ENCODE data around the gene SNAI3. TPM values are rescaled to one million over a fixed set of nuclear protein-coding genes. Genes with fewer than 3 reads are reported as not detected.

Gene SNAI3
- total RNA-seq, 1 donor from 2014 or later = 1.2 TPM

- Mint-ChIP-seq H3K4me1 (ENCODE audit: low read depth) (no peaks in the 10 kb centered on the region), H3K36me3 (ENCODE audit: insufficient read depth) (peaks cover 3% of the 10 kb centered on the region), H3K4me3 (ENCODE audit: low read depth) (no peak overlapping the region), H3K9me3 (ENCODE audit: low read depth) (no peaks in the 10 kb centered on the region), H3K27ac (no peak overlapping the region), H3K27me3 (no peaks in the 10 kb centered on the region)
- TF ChIP-seq, protein P1, sequence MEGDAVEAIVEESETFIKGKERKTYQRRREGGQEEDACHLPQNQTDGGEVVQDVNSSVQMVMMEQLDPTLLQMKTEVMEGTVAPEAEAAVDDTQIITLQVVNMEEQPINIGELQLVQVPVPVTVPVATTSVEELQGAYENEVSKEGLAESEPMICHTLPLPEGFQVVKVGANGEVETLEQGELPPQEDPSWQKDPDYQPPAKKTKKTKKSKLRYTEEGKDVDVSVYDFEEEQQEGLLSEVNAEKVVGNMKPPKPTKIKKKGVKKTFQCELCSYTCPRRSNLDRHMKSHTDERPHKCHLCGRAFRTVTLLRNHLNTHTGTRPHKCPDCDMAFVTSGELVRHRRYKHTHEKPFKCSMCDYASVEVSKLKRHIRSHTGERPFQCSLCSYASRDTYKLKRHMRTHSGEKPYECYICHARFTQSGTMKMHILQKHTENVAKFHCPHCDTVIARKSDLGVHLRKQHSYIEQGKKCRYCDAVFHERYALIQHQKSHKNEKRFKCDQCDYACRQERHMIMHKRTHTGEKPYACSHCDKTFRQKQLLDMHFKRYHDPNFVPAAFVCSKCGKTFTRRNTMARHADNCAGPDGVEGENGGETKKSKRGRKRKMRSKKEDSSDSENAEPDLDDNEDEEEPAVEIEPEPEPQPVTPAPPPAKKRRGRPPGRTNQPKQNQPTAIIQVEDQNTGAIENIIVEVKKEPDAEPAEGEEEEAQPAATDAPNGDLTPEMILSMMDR (IDR thresholded peaks at IDR 0.05; ENCODE audit: unreplicated experiment) = no peak
- no peak for DNase-seq (ENCODE audit: low spot score, unreplicated experiment)
Observed at GRCh38 chr16:88716601-88717001, 30.3 kb upstream of the SNAI3 start.

- no peak overlapping the region for H3K27ac Mint-ChIP-seq
- H3K4me1 Mint-ChIP-seq (ENCODE audit: low read depth) = no peaks in the 10 kb centered on the region
- TF ChIP-seq, protein P1 (IDR thresholded peaks at IDR 0.05; ENCODE audit: unreplicated experiment) = no peak
- DNase-seq (ENCODE audit: low spot score, unreplicated experiment) = no peak
- no peaks in the 10 kb centered on the region for H3K9me3 Mint-ChIP-seq (ENCODE audit: low read depth)
- peaks cover 3% of the 10 kb centered on the region for H3K36me3 Mint-ChIP-seq (ENCODE audit: insufficient read depth)
- H3K27me3 Mint-ChIP-seq = no peaks in the 10 kb centered on the region
- H3K4me3 Mint-ChIP-seq (ENCODE audit: low read depth) = no peak overlapping the region
Observed at GRCh38 chr16:88716201-88716600, 29.9 kb upstream of the SNAI3 start.

- peaks cover 2% of the 10 kb centered on the region for H3K36me3 Mint-ChIP-seq (ENCODE audit: insufficient read depth)
- no peak overlapping the region for H3K4me3 Mint-ChIP-seq (ENCODE audit: low read depth)
- no peaks in the 10 kb centered on the region for H3K9me3 Mint-ChIP-seq (ENCODE audit: low read depth)
- TF ChIP-seq, protein P1 (IDR thresholded peaks at IDR 0.05; ENCODE audit: unreplicated experiment) = no peak
- no peaks in the 10 kb centered on the region for H3K27me3 Mint-ChIP-seq
- no peak for DNase-seq (ENCODE audit: low spot score, unreplicated experiment)
- H3K4me1 Mint-ChIP-seq (ENCODE audit: low read depth) = no peaks in the 10 kb centered on the region
- H3K27ac Mint-ChIP-seq = no peak overlapping the region
Observed at GRCh38 chr16:88715312-88716190, 29.2 kb upstream of the SNAI3 start.

DNA sequence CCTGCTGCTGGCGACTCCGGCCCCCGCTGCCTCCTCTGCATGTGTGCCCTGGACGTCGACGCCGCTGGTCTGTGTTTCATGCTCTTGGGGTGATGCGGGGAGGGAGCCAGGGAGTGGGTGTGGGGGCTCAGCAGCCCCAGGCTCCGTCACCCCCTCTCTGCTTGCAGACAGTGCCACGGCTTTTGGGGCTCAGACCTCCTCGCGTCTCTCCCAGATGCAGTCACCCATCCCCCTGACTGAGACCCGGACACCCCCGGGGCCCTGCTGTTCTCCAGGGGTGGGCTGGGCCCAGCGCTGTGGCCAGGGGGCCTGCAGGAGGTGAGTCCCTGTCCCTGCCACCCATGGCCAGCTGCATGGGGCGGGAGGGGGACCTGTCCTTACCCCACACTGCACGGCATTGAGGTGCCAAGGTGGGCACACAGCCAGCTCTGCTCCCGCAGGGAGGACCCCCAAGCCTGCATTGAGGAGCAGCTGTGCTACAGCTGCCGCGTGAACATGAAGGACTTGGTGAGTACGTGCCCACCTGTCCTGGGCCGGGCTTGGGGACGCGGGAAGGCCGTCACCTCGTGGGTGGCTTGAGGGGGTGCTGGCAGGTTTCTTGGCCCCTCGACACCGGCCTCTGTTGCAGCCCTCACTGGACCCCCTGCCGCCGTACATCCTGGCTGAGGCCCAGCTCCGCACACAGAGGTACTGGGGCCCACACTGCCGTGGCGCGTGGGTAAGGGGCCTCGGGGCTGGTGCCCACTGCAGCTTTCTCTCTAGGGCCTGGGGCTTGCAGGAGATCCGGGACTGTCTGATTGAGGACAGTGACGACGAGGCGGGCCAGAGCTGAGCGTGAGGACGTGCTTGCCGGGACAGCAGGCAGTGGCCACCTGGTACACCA is 28.4 kb upstream of the SNAI3 start:
- TF ChIP-seq, protein P1 (IDR thresholded peaks at IDR 0.05; ENCODE audit: unreplicated experiment) = no peak
- no peaks in the 10 kb centered on the region for H3K4me1 Mint-ChIP-seq (ENCODE audit: low read depth)
- H3K9me3 Mint-ChIP-seq (ENCODE audit: low read depth) = no peaks in the 10 kb centered on the region
- no peak overlapping the region for H3K4me3 Mint-ChIP-seq (ENCODE audit: low read depth)
- DNase-seq (ENCODE audit: low spot score, unreplicated experiment) = no peak
- no peaks in the 10 kb centered on the region for H3K27me3 Mint-ChIP-seq
- H3K27ac Mint-ChIP-seq = no peak overlapping the region
- peaks cover 1% of the 10 kb centered on the region for H3K36me3 Mint-ChIP-seq (ENCODE audit: insufficient read depth)
